Measurements from ENCODE around the gene SPSB3. TPM values are rescaled to one million over a fixed set of nuclear protein-coding genes. Genes with fewer than 3 reads are reported as not detected.

Gene SPSB3
- total RNA-seq, 1 donor from 2014 or later: 37.5 TPM

DNA sequence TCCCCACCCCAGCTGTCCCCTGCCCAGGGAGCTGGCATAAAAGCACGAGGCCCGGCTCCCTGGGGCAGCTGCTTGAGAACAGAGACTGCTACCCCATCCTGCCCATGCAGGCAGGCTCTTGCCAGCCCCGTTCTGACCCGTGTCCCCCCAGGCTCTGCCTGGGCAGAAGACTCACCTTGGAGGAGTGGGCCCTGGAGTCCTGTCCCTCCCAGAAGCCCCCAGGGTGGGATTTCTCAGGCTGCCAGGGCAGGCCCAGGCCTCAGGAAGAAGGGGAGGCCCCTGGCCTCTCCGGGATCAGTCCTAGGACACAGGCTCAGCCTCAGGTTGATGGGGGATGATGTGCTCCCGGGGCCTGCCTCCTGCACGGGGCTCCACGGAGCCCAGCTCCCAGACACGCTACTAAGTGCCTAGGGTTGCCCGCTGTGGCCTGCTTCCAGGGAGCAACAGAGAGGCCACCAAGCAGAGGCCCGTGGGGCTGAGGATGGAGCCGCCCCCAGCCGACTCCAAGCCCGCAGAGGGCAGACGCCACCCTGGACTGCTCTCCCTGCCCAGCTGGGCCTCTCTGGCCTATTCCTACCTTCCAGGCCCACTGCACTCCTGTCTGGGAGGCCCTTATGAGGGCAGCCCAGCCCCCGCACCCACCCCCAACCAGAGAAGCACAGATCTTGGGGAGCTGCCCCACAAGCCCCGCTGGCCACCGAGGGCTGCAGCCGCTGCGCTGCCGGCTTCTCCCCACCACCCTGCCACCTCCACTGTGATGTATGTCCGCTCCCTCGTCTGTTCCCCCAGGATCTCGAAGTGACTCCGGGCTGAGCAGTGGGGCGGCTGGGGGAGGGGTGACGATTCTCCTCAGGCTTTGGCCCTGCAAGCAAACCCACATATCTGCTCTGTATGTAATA lies 12.7 kb downstream of the SPSB3 start:
- ATAC-seq (ENCODE audit: poor library complexity) (no peak), DNase-seq (no peak)
- intact Hi-C loops (cut with DNase I): no loop called here

DNA sequence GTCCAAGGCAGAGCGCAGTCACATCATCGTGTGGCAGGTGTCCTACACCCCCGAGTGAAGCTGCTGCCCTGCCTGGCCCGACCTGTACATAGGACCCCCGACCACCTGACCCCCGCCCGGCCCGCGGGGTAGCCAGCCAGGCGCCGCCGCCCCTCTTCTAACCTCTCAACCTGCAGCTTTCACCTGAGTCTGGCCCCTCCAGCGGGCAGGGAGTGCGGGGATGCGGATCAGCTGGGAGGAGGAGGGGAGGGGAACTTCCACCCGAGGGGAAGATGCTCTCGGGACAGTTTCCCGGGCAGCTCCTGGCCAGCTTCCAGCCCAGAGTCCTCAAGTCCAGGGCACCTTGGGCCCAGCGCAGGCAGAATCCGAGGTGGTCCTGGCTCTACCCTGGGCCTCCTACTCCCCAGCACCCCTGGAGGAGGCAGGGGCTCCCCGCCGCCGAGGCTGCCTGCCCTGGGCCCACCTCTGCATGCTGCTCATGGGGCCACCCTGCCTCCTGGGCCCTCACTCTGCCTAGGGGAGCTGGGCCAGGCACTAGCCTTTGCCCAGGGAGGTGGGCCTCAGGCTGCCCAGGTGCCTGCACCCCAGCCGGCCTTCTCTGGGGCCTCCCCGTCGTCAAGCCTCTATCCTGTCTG lies 13.5 kb downstream of the SPSB3 start:
- no peak for DNase-seq
- intact Hi-C loops (cut with DNase I): no loop called here
- ATAC-seq (ENCODE audit: poor library complexity): no peak

DNA sequence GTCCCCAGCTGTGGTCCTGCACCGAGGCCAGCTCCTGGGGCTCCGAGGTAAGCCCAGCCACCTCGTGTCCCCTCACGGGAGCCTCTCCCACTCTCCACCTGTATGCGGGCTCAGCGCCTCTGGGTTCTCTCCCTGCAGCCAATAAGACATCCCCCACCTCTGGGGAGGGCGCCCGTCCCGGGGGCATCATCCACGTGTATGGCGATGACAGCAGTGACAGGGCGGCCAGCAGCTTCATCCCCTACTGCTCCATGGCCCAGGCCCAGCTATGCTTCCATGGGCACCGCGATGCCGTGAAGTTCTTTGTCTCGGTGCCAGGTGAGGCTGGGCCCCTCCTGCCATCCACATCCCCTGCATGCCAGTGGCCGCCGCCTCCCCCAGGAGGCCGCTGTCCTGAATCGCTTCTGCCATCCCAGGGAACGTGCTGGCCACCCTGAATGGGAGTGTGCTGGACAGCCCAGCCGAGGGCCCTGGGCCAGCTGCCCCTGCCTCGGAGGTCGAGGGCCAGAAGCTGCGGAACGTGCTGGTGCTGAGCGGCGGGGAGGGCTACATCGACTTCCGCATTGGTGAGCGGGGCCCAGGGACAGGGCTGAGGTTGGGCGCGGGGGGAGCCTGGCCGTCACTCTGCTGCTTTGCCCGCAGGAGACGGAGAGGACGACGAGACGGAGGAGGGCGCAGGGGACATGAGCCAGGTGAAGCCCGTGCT lies 14.2 kb downstream of the SPSB3 start:
- intact Hi-C loops (cut with DNase I): no loop called here
- DNase-seq (no peak), ATAC-seq (ENCODE audit: poor library complexity) (no peak)

DNA sequence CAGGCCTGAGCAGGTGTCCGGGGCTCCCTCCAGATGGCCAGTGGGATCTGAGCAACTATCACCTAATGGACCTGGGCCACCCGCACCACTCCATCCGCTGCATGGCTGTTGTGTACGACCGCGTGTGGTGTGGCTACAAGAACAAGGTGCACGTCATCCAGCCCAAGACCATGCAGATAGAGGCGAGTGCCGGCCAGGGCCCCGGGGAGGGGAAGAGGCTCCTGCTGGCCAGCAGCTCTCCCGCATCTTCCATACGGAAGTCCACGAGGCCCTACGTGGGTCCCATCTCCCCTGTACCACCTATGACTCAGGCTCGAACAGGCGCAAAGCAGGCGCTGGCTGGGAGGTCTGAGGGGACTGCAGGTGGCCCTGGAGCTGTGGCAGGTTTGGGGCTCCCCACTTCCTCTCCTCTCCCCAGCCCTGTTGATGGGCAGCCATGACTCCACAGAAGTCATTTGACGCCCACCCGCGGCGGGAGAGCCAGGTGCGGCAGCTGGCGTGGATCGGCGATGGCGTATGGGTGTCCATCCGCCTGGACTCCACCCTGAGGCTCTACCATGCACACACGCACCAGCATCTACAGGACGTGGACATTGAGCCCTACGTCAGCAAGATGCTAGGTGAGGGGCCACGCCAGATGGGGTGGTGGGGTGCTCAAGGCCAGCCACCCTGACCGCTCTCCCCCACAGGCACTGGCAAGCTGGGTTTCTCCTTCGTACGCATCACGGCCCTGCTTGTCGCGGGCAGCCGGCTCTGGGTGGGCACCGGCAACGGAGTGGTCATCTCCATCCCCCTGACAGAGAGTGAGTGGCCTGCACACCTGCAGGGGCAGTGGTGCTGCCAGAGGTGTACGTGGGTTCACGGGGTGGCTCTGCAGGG lies 15.0 kb downstream of the SPSB3 start:
- ATAC-seq (ENCODE audit: poor library complexity) (no peak), DNase-seq (no peak)
- intact Hi-C loops (cut with DNase I): no loop called here

DNA sequence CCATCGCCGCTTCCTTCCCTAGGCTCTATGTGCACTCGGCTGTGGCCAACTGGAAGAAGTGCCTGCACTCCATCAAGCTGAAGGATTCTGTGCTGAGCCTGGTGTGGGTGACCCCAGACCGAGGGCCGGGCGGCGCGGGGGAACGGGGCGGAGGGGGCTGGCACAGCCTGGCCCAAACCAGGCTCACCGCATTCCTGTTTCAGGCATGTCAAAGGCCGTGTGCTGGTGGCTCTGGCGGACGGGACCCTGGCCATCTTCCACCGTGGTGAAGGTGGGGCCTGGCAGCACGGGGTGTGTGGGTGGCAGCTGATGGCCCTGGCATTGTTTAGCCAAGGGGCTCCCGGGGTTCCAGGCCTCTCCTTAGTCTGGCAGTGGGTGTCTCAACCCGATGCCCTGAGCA lies 15.7 kb downstream of the SPSB3 start:
- intact Hi-C loops (cut with DNase I): no loop called here
- ATAC-seq (ENCODE audit: poor library complexity) (no peak), DNase-seq (no peak)

DNA sequence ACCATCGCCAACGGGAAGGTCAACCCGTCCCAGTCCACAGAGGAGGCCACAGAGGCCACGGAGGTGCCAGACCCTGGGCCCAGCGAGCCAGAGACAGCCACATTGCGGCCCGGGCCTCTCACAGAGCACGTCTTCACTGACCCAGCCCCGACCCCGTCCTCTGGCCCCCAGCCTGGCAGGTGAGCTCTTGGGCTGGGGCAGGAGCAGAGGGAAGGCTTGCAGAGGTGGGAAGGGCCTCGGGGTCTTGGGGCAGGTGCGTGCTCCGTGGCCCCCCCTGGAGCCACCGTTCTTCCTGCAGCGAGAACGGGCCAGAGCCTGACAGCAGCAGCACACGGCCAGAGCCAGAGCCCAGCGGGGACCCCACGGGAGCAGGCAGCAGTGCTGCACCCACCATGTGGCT lies 16.1 kb downstream of the SPSB3 start:
- DNase-seq (no peak), ATAC-seq (ENCODE audit: poor library complexity) (no peak)
- intact Hi-C loops (cut with DNase I): no loop called here

DNA sequence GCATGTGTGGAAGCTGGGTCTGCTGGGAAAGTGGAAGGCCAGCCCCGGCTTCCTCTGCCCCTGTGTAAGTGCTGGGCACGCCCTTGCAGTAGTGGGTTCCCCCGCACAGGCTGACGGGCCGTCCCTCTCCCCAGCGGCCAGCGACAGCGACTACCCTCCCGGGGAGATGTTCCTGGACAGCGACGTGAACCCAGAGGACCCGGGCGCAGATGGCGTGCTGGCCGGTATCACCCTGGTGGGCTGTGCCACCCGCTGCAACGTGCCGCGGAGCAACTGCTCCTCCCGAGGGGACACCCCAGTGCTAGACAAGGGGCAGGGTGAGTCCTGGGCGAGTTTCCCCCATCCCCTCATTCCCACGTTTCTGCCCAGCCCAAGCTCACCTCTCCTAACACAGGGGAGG lies 16.5 kb downstream of the SPSB3 start:
- intact Hi-C loops (cut with DNase I): no loop called here
- DNase-seq (no peak), ATAC-seq (ENCODE audit: poor library complexity) (no peak)

DNA sequence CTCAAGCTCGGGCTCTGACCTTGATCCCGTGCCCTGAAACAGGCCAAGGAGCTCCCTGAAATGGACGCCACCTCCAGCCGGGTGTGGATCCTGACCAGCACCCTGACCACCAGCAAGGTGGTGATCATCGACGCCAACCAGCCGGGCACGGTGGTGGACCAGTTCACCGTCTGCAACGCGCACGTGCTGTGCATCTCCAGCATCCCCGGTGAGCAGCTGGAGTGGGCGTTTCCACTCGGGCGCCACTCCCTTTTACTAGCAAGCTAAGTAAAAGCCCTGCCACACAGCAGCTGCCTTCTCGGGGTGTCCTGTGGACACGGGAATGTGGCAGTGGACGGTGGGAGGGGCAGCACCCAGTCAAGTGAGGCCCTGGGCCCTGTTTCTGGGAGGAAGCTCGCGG lies 17.4 kb downstream of the SPSB3 start:
- intact Hi-C loops (cut with DNase I): no loop called here
- no peak for DNase-seq
- ATAC-seq (ENCODE audit: poor library complexity): no peak

DNA sequence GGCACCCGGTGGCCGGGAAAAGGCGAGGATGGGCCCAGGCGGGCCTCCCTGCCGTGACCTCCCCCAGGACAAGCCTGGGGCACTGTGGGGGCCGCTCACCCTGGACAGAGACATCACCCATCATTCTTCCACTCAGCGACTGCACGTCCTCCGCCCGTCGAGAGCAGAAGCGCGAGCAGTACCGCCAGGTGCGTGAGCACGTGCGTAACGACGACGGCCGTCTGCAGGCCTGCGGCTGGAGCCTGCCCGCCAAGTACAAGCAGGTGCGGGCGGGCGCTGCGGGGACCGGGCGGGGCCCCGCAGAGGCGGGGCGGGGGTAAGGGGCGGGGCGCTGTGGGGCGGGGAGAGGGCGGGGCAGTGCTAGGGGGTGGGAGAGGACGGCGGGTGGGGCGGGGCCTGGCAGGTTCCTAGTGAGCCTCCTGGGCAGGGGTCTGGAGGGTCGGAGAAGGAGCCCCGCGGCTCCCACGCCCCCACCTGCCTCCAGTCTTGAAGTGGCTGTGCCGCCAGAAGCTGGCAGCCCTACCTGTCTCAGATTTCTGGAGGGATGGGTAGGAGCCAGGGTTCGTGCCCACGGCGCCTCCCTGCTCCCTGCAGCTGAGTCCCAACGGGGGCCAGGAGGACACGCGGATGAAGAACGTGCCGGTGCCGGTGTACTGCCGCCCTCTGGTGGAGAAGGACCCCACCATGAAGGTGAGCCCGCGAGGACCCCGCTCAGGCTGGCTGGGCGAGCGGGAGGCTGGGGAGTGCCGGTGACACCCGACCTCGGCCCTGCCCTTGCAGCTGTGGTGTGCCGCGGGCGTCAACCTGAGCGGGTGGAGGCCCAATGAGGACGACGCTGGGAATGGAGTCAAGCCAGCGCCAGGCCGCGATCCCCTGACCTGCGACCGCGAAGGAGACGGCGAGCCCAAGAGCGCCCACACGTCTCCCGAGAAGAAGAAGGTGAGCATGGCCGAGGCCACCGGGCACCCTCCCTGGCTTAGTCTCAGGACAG lies 18.6 kb downstream of the SPSB3 start:
- DNase-seq: no peak
- intact Hi-C loops (cut with DNase I): no loop called here
- peak; percentile 17 for ATAC-seq (ENCODE audit: poor library complexity)

DNA sequence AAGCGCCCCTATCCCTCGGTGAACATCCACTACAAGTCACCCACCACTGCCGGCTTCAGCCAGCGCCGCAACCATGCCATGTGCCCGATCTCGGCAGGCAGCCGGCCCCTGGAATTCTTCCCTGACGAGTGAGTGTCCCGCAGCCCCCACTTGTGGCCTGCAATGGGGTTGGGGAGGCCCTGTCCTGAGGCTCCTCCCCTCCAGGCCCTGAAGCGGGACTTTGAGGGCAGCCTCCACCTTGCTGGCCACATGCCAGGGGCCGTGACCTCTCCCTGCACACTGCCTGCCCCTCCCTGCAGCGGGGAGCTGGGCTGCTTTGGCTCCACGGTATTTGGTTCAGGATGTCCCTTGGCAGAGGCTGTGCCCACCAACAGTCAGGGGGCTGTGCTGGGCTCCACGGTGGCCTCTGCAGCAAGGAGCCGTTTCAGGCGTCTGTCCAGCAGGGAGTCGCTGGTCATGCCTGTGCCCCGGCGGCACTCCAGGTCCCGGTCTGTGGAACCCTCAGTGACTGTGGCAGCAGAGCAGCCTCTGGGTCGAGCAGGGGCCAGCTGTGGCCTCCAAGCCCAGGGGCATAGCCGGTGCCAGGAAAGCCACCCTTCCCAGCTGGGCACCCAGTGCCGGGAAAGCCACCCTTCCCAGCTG lies 19.4 kb downstream of the SPSB3 start:
- no peak for ATAC-seq (ENCODE audit: poor library complexity)
- DNase-seq: no peak
- intact Hi-C loops (cut with DNase I): no loop called here

DNA sequence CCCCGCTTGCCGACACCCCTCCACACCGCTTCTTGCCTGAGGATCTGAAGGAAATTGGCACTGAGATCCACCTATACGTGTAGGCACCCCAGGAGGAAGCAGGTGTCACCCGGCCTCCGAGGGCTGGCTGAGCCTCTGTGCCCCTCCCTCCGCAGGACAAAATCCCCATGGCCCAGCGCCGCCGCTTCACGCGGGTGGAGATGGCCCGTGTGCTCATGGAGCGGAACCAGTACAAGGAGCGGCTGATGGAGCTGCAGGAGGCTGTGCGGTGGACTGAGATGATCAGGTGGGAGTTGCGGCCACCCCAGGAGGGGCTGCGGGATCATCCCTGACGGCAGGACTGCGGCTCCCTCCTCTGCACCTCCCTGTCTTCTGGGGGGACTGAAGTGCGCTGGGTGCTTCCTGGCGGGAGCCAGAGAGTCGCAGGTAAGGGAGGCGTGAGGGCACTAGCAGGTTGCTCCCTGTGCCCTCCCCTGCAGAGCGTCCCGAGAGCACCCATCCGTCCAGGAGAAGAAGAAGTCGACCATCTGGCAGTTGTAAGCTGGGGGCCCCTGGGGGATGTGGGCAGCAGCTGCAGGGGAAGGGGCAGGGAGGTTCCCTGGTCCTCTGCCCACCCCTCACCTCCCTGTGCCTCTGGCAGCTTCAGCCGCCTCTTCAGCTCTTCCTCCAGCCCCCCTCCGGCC lies 20.0 kb downstream of the SPSB3 start:
- ATAC-seq (ENCODE audit: poor library complexity): no peak
- DNase-seq: no peak
- intact Hi-C loops (cut with DNase I): no loop called here

DNA sequence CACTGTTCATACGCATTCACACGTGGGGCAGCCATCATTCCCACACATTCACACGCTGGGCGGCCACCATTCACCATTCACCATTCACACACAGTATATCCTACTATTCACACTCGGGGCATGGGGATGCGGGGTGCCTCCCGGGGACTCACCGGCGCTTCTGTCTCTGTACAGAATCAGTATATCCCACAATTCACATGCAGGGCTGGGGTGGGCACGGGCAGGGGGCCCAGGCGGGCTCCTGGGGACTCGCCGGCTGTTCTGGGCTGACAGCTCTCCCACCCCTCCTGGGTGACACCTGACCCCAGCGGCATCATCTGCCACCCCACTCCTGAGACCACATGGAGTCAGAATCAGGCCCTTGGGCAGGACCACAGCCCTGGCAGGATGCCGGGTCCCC lies 20.6 kb downstream of the SPSB3 start:
- DNase-seq: no peak
- ATAC-seq (ENCODE audit: poor library complexity): no peak
- intact Hi-C loops (cut with DNase I): no loop called here

DNA sequence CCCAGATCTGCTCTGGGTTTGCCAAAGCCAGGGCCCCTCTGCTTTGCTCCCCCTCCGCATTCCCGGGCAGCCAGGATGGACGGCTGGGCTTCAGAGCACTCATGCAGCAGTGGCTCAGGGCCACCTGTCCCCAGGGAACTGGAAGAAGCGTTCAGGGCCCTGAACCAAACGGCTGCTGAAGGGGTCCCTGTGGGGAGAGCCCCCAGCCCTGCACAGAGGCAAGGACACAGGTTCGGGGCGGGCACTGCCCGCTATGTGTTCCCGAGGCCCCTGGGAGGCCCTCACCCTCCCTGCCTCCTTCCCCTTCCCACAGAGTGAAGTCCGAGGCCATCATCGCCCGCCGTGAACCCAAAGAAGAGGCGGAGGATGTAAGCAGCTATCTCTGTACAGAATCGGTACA lies 21.5 kb downstream of the SPSB3 start:
- ATAC-seq (ENCODE audit: poor library complexity): no peak
- intact Hi-C loops (cut with DNase I): no loop called here
- DNase-seq: no peak

DNA sequence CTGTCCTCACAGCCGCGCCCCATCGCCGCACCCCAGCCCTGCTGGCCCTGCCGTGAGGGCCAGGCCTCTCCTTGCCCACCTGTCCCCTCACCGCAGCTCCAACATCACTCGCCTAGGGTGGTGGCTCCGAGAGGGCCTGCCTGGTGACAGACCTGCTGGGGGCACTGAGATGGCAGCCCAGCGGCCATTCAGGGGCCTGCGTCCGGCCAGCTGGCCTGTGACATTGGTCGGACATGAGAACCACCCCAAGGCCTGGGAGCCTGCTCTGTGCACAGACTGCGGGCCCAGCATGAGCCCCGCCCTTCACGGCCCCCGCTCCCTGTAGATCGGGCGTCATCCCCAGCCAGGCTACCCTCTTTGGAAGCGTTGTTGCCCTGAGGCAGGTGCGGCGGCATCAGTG lies 22.9 kb downstream of the SPSB3 start:
- ATAC-seq (ENCODE audit: poor library complexity) (no peak), DNase-seq (no peak)
- intact Hi-C loops (cut with DNase I): no loop called here

DNA sequence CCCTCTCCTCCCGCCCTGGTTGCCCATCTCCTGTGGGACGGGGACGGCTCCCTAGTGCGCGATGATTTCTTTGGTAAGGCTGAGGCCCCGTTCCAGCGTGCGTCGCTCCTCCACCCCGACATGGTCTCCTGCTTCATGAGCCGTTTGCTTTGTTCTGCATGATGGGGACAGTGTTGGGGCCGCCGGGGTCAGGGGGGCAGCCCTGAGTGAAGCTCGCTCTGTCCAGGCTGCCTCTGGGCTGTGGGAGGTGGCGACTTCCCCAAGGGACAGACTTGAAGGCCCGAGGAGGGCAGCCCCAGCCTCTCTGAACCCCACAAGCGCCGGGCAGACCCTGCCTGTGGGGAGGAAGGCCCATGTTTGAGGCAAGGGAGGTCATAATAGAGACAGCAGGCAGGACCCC lies 23.4 kb downstream of the SPSB3 start:
- ATAC-seq (ENCODE audit: poor library complexity) (no peak), DNase-seq (no peak)
- intact Hi-C loops (cut with DNase I): no loop called here

DNA sequence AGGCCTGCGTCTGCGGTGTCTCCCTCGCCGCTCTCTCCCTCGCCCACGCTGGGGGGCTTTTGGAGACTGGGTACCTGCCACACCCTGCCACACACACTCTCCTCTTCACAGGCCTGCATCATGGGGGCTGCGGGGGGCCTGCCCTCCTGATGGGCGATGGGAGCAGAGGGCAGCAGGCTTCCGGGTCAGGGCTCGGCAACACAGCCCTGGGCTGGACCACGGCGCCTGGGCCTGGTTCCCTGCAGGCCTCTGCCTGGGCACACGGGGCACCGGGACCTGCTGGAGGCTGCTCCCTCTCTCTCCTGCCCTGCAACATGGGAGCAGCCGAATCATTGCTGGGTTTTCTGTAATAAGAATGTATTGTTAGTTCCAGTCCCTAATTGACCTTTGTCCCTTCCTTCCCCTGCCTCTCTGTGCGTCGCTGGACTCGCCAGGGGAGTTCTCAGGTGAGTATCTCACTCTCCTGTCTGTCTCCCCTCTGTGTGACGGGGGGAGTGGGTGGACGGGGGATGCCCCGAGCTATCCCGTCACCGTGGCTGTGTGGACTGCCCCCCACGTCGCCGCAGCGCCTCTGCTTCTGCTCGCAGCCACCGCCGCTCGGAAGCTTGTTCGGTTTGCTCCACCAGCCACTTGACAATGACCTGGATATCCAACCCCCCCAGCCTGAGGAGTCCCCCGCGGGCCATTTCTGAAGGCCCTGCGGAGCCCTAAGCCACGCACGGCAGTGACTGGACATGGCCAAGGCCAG lies 24.5 kb downstream of the SPSB3 start:
- DNase-seq (no peak), ATAC-seq (ENCODE audit: poor library complexity) (no peak)
- intact Hi-C loops (cut with DNase I): no loop called here
